Stimulated activated CD8-positive, alpha-beta memory T cell treated with anti-CD3 and anti-CD28 coated beads, Interleukin-7, amount 100 ng/mL, for 24 hours (primary cell): ENCODE measurements around the gene APOO.

ENCODE experiments used
- DNase-seq: peaks from one replicate; pipeline ENCODE4 v3.0.0-alpha.2; 2020; ENCODE audit warnings: low read depth

APOO gene

DNA sequence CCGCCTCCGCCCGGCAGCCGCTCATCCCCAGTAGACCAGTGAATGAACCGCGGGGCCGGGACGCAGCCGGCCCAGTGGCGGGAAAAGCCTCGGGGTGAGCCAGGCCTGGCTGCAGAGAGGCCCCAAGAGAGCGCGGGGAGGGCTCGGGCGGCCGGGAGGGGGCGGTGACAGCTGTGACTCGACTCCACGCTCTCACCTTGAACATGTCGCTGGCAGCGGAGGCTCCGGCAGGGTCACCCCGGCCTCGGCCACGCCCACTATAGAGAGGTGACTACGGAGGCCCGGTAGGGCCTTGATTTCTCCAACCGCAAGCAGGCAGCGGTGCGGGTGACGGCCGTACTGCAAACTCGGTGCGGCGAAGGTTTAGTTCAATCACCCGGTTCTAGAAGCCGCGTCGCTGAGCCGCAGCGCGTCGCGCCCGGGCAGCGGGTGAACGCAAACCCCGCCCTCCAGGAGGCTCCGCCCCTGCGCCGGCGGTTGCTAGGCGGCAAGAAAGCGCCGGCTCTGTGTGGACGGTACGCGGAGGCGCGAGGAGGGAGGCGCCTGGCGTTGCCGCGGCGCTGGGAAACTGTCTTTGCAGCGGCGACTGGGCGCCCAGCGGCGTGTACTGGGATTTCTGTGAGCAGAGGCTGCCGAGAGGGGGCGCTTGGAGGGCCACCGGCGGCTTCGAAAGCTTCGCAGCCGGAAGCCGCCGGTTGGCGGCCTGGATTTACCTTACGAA is at the start of gene APOO, which contains the start of gene CXorf58:
Gene APOO, minus strand, starts transcription at position 441 of the 721 bp plus-strand sequence. Its CDS starts 236 bp downstream, at position 205.
Gene CXorf58, plus strand, starts transcription at position 509 of the 721 bp plus-strand sequence. CDS start 2,297 bp downstream, outside the sequence.
- peak; percentile 70 for DNase-seq

GRCh38 chrX:23954396-23954795 is 46.7 kb upstream of the APOO start:
- no peak for DNase-seq

GRCh38 chrX:23953908-23954269 is 46.2 kb upstream of the APOO start:
- DNase-seq = no peak

GRCh38 chrX:23952984-23953907 is 45.5 kb upstream of the APOO start:
- DNase-seq = peak; percentile 2

DNA sequence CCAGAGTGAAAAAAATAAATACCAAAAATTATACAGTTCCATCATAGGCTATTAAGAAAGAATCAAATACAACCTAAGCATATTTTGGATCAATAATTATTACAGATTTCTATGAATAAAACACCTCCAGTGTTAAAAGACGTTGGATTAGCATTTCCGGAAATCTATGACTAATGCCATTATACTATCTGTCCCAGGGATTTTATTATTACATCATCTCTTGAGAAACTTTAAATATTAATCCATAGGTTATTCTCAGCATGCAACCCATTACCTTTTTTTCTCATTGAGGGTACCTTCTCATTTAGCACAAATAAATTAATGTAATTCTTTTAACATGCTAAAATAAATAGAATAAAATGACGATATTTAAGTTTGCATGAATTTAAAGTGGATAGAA is 44.7 kb upstream of the APOO start:
- no peak for DNase-seq

GRCh38 chrX:23945206-23945605 is 37.5 kb upstream of the APOO start:
- no peak for DNase-seq

- DNase-seq = no peak
Measured at GRCh38 chrX:23944234-23944633, 36.5 kb upstream of the APOO start.

DNA sequence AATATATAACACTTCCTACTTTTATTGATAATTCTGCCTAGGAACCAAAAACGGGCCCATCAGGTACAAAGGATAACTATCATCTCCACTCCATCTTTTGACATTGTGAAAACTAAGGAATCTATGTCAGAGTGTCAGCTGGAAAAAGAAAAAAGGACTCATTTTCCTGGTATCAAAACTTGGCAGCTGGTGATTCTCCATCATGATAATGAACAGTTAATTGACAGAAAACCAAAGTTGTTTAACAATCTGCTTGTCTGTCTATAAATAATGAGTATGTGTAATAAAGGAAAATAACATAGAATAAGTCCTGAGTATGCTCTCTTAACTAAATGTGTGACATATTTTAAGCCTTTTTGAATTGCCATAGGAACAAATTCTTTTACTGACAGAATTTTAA is 31.5 kb upstream of the APOO start:
- no peak for DNase-seq

GRCh38 chrX:23938690-23939089 is 31.0 kb upstream of the APOO start:
- DNase-seq = no peak

DNA sequence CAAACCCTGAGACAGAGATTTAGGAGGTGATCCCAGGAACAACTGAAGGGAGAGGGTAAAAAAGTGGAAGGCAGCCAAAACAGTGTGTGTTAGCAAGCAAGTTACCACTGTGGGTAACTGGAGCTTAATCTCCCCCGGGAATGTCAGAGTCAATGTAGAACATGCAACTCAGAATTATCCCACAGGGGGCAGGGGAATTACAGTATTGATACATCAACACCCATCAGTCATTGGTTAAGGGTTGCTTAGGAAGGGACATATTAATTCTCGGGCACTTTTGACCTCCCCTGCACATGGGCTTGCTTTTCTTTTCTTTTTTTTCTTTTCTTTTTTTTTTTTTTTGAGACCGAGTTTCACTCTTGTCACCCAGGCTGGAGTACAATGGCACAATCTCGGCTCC is 29.4 kb upstream of the APOO start:
- DNase-seq = no peak

DNA sequence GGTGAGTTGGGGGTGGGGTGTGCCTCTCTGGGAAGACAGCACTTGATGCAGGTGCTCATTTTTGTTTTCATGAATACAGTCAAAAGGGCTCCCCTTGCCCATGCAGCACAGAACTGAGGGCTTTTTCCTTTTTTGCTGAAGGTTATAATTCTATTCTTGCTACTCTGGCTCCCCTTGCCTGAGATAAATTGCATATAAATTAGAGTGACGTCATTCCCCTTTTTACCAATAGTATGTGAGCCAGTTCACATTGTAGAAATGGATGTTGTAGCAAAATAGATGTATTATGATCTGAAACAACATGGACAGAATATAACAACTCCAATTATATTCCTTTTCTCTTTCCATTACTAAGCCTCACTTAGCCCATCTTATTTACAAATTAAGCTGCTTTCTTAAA is 28.4 kb upstream of the APOO start:
- no peak for DNase-seq

DNA sequence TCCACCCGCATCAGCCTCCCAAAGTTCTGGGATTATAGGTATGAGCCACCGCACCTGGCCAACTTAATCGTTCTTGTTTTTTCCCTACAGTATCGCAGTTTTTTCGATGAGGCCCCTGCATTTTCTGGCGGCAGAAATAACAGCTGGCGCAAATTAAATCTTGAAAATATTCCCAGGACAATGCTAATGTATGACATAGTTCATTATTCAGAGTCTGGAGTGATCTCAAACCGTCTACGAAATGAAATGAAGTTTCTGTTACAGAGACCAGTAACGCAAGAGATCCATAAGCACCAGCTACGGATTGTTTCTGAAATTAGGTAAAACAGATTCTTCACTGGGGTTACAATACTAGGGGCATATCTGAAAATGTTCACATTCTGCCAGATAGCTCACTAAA is 27.4 kb upstream of the APOO start:
- no peak for DNase-seq

DNA sequence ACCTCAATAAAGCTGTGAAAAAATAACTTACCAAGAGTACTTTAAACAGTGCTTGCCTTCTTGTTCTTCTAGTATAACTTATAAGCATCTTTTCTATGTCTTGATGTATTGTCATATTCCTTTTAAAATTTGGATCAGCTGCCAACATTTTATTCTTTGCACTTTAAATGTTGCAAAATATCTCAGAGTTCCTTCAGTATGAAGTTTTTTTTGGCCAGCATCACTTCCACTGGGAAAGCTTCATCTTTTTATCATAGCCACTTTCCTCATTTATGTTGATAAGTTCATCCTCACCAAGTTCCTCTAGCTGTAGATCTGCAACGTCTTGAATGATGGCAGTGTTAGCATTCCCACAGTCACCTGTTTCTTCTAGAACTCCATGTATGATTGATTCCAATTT is 24.3 kb upstream of the APOO start:
- DNase-seq = no peak

GRCh38 chrX:23930894-23931604 is 23.3 kb upstream of the APOO start:
- no peak for DNase-seq

GRCh38 chrX:23926015-23926414 is 18.3 kb upstream of the APOO start:
- no peak for DNase-seq

GRCh38 chrX:23919706-23920320 is 12.1 kb upstream of the APOO start:
- no peak for DNase-seq

DNA sequence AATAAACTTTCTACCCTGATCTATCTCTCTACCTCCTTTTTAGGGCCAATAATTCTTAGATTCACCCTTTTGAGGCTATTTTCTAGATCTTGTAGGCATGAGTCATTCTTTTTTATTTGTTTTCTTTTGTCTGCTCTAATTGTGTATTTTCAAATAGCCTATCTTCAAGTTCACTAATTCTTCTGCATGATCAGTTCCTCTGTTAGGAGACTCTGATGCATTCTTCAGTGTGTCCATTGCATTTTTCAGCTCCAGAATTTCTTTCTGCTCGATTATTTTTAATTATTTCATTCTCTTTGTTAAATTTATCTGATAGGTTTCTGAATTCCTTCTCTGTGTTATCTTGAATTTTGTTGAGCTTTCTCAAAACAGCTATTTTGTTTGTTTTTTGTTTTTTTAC is 11.4 kb upstream of the APOO start:
- no peak for DNase-seq

- no peak for DNase-seq
Measured at GRCh38 chrX:23911126-23911835, 3.5 kb upstream of the APOO start.

DNA sequence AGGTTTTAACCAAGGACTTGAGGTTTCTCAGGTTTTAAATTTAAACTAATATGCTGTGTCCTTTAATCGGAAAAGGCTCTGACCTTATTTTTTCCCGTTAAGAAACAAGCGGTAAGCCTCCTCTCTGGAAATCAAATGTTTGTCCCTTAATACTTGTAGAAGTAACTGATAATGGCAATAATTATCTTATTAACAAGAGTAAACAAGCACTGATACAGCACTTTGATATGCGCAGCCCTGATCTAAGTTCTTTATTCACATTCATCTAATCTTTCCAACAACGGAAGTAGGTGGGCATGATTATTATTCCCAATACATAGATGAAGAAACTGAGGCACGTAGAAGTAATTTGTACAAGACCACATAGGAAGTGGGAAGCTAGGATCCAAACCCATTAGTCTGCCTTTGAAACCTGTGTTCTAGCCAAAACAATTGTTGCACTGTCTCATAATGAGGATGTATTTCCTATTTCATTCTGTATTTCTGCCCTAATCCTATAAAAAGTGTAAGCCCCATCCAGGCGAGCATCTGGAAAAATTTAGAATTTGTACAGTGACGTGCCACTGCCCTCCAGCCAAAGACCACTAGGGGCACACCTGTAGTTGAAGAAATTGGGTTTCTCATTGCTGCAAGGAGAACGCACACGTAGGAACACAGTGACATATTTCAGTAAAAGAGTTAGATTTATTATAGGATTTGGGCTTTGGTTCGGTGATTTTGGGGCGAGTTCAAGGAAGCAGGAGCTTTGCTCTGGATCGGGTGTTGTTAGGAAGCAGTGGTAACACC is 674 bp upstream of the APOO start:
- DNase-seq = no peak

DNA sequence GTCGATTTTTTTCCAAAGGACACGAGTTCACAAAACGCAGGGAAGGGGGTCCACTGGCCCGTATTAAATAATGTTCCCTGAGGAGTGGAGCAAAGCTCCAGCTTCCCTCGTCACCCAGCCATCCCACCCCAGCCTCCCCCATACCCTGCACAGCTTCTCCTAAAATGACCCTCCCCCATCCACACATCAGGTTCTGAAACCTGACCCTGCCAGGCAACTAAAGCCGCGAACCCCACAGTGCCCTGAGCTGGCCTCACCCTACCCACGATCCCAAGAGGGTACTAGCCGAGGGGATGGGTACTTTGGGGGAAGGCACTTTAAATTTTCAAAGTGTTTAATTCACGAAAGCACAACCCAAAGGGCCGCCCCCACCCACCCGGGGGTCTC is 634 bp downstream of the APOO start:
- no peak for DNase-seq

DNA sequence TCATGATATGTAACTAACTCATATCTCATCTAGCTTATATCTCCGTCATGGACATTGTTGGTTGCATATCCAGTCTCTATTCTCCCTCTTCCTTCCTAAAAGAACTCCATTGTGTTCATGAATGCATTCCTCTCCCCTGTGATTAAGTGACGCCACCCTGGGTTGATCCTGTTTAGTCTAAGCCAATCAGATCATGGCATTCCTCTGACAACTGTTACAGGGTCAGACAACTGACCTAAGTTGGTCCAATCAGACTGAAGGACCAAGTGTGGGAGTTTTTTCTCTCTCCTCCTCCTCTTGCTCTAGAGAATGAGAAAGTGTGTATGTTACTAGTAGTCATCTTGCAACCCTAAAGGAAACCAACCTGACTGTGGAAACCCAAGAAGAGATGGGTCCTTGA is 3.6 kb downstream of the APOO start:
- no peak for DNase-seq
